ENCODE data around the gene HNRNPF.
"Not testable (repeated sequence)": the region's sequence is repeated elsewhere in the genome, so short reads cannot be mapped to it uniquely, and the experiment has no call there.

The HNRNPF gene, protein sequence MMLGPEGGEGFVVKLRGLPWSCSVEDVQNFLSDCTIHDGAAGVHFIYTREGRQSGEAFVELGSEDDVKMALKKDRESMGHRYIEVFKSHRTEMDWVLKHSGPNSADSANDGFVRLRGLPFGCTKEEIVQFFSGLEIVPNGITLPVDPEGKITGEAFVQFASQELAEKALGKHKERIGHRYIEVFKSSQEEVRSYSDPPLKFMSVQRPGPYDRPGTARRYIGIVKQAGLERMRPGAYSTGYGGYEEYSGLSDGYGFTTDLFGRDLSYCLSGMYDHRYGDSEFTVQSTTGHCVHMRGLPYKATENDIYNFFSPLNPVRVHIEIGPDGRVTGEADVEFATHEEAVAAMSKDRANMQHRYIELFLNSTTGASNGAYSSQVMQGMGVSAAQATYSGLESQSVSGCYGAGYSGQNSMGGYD

DNA sequence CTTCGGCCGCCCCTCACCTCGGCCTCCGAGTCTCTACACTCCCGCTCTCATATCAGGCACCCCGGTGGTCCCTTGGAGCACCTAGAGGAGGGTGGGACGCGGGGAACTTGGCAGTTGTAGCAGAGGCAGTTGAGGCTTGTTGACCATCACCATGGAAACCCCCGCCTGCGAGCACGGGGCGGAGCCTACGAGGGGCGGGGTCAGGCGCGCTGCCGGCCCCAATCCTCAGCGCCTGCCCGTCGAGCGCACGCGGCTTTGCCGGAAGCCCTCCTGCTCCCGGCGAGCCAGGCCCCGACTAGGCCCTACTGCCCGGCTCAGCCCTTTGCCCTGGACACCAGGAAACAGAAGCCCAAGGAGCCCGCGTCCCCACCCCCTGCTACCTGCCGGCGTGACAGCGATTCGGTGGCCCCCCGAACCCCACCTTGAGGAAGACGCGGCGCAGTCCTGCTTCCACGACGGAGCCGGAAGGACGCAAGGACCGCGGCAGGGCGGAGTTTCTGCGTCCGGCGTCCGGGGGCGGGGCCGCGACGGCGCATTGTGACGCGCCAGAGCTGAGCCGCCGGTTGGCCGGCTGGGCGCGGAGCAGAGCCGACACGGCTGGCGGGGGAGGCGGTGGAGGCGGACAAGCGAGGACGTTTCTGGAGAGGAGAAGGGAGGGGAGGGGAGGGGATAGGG, at the start of gene HNRNPF:
Gene HNRNPF, minus strand, starts transcription at position 477 of the 675 bp plus-strand sequence. CDS start 21,302 bp downstream, outside the sequence.
- peak; percentile 94 for DNase-seq

DNA sequence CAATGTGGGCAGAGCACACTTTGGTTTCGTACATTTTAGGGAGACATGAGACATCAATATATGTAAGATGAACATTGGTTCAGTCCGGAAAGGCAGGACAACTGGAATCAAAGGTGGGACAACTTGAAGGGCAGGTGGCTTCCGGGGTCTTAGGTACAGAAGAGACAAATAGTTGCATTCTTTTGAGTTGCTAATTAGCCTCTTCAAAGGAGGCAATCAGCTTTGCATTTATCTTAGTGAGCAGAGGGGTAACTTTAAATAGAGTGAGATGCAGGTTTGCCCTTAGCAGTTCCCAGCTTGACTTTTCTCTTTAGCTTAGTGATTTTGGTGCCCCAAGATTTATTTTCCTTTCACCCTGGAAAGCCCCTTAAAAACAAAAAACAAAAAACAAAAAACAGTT, 49.2 kb upstream of the HNRNPF start:
- DNase-seq: no peak

DNA sequence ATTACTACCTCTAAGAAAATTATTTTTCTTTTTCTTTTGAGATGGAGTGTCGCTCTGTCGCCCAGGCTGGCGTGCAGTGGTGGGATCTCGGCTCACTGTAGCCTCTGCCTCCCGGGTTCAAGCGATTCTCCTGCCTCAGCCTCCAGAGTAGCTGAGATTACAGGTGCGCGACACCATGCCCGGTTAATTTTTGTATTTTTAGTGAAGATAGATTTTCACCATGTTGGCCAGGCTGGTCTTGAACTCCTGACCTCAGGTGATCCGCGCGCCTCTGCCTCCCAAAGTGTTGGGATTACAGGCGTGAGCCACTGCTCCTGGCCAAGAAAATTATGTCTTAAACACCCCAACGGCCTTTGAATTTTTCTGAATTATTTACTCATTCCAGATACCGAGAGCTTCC, 47.6 kb upstream of the HNRNPF start:
- DNase-seq: not testable (repeated sequence)

DNA sequence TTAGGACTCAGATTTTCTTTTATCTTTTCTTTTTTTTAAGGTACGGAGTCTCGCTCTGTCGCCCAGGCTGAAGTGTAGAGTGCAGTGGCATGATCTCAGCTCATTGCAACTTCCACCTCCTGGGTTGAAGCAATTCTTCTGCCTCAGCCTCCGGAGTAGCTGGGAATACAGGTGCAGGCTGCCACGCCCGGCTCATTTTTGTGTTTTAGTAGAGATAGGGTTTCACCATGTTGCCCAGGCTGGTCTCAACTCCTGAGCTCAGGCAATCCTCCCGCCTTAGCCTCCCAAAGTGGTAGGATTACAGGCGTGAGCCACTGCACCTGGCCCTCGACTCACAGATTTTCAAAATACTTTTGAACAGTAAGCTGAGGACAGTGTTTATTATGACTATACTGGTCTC, 45.0 kb upstream of the HNRNPF start:
- peak; percentile 33 for DNase-seq

DNA sequence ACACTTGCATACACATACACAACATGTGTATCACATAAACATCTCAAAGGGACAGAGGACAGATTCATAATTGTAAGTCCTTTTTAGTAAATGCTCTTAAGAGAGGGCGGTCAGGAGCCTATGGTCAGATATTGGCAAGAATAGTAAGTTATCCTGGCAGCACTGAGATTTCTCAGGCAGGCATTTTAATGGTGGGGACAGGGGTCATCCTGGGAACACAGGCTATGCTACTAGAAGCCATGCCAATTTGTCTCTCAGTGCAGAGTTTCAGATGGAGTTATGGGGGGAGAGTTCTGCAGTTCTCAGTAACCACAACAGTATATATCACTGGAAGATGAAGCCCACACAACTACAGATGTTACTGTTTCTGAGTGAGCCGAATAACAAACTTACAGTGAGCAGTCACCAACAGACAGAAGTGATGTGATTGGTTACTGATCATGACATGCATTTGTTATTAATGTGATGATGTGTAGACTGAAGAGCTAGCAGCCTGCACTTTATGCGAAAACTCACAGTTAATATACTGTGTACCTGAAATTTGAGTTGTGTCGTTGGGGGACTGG, 44.4 kb upstream of the HNRNPF start:
- no peak for DNase-seq

DNA sequence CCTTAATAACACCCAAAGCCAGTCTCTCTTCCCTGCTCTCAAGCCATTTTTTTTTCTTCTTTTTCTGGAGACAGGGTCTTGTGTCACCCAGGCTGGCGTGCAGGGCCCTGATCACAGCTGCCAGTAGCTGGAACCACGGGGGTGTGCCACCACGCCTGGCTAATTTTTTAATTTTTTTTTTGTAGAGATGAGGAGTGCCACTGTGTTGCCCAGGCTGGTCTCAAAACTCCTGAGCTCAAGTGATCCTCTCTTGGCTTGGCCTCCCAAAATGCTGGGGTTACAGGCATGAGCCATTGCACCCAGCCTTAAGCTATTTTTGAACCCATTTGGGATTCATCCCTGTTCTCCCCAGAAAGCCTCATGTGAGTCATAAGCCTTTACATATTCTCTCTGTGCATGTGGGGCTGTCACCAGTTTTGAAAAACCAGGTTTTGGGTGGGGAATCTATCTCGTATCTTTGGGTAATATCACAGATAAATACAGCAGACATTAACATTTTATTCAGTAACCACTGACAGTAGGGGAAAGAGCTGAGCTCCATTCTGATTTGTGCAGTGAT, 43.4 kb upstream of the HNRNPF start:
- no peak for DNase-seq

DNA sequence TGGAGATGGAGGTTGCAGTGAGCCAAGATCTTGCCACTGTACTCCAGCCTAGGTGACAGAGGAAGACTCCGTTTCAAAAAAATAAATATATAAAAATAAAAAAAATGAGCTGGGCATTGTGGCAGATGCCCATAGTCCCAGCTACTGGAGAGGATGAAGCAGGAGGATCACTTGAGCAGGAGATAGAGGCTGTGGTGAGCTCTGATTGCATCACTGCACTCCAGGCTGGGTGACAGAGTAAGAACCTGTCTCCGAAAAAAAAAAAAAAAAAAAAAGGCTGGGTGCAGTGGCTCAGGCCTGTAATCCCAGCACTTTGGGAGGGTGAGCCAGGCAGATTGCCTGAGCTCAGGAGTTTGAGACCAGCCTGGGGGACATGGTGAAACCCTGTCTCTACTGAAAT, 39.8 kb upstream of the HNRNPF start:
- DNase-seq: no peak

DNA sequence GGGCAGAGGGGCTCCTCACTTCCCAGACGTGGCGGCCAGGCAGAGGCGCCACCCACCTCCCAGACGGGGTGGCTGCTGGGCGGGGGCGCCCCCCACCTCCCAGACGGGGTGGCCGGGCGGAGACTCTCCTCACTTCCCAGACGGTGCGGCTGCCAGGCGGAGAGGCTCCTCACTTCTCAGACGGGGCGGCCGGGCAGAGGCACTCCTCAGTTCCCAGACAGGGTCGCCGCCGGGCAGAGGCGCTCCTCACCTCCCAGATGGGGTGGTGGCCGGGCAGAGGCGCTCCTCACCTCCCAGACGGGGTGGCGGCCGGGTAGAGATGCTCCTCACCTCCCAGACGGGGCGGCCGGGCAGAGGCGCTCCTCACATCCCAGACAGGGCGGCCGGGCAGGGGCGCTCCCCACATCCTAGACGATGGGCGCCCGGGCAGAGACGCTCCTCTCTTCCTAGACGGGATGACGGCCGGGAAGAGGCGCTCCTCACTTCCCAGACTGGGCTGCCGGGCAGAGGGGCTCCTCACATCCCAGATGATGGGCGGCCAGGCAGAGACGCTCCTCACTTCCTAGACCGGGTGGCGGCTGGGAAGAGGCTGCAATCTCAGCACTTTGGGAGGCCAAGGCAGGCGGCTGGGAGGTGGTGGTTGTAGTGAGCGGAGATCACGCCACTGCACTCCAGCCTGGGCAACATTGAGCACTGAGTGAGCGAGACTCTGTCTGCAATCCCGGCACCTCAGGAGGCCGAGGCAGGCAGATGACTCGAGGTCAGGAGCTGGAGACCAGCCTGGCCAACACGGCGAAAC, 37.4 kb upstream of the HNRNPF start:
- not testable (repeated sequence) for DNase-seq

DNA sequence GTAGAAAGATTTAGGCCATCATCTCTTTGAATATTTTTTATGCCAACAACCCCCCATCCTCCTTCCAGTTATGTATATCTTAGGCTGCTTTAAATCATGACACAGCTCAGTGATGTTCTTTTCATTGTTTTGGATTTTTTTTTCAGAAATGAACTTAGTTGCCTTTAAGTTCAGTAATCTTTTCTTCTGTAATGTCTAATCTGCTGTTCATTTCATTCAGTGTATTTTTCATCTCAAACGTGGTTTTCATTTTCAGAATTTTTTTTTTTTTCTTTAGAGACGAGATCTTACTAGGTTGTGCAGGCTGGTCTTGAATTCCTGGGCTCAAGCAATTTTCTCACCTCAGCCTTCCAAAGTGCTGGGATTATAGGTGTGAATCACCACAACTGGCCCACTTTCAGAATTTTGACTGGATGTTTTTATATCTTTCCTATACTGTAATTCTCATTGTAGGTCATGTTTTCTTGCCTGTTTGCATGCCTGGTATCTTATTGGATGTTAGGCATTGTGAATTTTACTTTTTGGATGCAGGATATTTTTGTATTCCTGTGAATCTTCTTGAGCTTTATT, 36.0 kb upstream of the HNRNPF start:
- DNase-seq: no peak

DNA sequence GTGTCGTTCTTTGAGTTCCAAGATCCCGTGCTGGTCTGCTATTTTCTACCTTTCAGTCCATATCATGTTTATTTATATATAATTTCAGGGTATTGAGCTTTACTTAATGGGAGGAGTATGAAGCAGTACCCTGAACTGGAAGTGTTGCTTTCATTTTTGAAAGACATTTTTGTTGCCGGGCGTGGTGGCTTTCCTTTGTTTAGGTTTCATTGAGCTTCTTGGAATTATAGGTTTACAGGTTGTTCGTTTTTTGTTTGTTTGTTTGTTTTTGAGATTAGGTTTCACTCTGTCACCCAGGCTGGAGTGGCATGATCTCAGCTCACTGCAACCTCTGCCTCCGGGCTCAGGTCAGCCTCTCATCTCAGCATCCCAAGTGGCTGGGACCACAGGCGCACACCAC, 35.3 kb upstream of the HNRNPF start:
- DNase-seq: no peak

DNA sequence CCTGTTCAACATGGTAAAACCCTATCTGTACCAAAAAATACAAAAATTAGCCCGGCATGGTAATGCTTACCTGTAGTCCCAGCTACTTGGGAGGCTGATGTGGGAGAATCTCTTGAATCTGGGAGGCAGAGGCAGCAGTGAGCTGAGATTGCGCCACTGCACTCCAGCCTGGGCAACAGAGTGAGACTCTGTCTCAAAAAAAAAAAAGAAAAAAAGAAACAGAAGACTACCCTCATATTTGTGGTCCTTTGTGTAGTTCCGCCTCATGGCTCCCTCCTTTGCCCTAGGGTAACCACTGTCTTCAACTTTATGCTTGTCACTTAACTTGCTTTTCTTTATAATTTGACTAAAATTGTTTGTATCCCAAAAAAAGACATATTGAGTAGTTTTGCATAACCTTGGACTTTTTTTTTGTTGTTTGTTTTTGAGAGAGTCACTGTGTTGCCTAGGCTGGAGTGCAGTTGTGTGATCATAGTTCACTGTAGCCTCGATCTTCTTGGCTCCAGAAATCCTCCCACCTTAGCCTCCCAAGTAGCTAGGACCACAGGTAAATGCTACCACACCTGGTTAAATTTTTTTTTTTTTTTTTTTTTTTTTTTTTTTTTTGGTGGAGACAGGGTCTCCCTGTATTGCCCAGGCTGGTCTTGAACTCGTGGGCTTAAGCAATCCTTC, 31.6 kb upstream of the HNRNPF start:
- DNase-seq: no peak

DNA sequence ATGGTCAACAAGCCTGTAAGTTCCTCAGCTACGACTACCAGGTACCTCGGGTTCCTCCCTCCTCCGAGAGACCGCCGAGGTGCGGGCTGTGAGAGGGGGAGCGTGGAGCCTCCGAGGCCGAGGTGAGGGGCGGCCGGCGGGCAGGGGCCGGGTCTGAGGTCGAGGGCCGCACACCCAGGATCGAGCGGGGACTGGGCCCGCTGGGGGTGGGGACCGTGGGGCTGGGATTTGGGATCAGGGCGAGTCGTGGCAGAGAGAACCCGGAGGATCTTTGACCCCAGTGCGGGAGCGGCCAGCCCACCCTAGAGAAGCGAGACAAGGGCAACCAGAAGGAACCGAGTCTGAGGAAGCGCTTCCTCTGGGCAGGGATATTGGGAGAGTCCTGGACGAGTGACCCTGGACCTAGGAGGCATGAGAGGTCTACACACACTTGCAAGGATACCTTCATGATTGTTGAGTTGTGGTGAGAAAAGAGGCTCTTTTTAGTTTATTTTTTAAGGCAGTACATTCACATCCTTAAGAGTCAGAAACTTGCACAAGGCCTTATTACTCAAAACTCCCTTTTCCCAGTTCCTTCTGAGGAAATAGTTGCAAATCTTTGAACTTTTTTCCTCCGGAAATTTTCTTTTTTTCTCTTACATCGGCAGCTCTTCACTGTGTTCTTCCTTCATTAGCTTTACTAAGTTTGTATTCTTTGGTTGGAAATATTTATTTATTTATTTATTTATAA, 28.3 kb upstream of the HNRNPF start:
- no peak for DNase-seq

DNA sequence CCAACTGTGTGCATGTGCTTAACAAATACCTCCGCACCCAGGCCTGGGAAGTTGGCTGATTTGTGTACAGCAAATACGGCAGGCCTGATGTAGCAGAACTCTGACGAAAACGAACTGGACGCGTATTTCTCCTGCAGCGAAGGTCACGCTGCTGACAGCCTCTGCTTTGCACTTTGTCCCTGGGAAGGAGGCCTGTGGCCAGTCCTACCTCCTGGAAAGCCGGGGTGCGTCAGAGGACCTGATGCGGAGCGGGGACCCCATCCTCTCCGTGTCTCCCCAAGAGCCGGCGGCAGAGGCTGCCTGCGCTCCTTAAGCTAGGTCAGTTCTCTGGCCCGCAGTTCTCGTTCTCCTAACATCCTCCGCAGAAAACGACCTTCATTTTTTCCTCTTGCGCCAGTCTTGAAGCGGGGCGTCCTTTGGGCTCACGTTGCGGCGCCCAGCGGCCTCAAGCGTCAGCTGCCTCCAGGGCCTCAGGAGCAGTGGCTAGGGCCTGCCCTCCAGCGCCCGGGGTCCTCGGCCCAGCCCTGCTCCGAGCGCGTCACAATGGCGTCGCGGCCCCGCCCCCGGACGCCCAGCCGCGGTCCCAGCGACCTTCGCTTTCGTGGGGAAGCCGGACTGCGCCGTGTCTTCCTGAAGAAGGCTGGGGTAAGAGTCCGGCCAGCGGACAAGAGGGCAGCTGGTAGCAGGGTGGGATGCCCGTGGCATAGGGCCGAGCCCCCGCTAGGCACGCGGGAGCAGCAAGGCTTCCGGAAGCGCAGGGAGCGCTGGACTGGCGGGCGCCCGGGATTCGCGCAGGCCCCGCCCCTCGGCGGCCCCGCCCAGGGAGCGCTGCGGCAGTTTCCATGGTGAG, 27.5 kb upstream of the HNRNPF start, which contains the start of gene ZNF487:
Gene ZNF487, plus strand, starts transcription at position 821 of the 850 bp plus-strand sequence. CDS start 38,703 bp downstream, outside the sequence.
- DNase-seq: peak; percentile 89

DNA sequence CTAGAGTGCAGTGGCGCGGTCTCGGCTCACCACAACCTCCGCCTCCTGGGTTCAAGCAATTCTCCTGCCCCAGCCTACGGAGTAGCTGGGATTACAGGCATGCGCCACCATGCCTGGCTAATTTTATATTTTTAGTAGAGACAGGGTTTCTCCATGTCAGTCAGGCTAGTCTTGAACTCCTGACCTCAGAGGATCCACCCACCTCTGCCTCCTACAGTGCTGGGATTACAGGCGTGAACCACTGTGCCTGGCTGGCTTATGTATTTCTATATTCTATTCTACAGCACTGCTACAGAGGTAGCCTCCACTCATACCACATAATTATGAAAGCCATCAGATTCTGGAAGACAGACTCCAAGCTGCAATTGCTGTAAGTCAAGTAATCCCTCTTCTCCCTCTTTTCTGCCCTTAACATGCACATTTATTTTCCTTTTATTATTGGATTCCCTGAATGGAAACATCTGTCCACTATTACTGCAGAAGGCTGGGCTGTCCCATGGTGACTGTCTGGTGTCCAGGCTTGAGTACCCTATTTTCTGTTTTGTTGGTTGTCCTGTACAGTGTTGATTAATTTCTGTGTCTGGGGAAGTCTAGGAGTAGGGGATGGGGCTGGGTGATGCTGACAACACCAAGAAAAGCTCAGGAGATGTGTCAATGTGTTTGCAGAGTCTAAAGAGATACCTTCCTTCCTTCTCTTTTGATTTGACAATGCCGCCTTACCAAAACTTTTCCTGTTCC, 22.1 kb upstream of the HNRNPF start:
- no peak for DNase-seq

DNA sequence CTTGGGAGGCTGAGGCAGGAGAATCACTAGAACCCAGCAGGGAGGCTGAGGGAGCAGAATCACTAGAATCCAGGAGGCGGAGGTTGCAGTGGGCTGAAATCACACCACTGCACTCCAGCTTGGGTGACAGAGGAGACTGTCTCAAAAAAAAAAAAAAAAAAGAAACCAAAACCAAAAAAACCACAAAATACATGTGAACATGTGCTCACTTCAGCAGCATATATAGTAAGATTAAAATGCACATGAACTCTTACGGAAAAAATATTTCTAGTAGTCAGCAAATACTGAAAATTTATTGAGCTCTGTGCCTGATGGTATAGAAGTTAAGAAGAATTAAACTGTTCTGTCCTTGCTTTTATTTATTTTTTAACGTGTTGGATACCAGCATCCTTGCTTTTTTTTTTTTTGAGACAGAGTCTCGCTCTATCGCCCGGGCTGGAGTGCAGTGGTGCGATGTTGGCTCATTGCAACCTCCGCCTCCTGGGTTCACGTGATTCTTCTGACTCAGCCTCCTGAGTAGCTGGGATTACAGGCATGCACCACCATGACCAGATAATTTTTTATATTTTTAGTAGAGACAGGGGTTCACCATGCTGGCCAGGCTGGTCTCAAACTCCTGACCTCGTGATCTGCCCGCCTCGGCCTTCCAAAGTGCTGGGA, 18.3 kb upstream of the HNRNPF start:
- DNase-seq: no peak

DNA sequence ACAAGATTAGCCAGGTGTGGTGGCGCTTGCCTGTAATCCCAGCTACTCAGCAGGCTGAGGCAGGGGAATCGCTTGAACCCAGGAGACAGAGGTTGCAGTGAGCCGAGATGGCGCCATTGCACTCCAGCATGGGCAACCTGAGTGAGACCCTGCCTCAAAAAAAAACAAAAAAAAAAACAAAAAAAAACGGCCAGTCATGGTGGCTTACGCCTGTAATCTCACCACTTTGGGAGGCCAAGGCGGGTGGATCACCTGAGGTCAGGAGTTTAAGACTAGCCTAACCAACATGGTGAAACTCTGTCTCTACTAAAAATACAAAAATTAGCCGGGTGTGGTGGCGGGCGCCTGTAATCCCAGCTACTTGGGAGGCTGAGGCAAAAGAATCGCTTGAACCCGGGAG, 17.5 kb upstream of the HNRNPF start:
- DNase-seq: not testable (repeated sequence)

DNA sequence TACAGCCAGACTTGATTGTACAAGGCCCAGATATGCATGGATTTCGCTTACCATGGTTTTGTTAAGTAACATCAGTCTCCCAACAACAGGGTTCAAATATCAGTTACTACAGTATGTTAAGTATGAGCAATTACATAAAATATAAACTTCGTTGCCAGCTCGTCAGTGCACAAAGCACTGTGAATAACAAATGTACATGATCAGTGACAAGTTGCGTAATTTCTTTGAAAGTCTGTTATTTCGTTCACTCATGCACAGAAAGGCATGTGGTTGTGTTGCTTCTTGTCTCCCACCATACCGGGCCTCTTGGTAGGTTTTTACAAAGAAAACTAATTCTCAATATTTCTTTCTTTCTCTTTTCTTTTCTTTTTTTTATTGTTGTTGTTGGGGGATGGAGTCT, 15.4 kb upstream of the HNRNPF start:
- DNase-seq: no peak

DNA sequence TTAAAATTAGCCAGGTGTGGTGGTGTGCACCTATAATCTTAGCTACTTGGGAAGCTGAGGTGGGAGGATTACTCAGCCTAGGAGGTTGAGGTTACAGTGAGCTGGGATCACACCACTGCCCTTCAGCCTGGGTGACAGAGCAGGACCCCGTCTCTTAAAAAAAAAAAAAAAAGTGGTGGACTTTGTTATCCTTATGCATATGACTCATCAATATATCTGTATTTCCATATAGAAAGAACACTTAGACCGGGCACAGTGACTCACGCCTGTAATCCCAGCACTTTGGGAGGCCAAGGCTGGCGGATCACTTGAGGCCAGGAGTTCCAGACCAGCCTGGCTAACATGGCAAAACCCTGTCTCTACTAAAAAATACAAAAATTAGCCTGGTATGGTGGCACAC, 13.0 kb upstream of the HNRNPF start:
- DNase-seq: not testable (repeated sequence)

DNA sequence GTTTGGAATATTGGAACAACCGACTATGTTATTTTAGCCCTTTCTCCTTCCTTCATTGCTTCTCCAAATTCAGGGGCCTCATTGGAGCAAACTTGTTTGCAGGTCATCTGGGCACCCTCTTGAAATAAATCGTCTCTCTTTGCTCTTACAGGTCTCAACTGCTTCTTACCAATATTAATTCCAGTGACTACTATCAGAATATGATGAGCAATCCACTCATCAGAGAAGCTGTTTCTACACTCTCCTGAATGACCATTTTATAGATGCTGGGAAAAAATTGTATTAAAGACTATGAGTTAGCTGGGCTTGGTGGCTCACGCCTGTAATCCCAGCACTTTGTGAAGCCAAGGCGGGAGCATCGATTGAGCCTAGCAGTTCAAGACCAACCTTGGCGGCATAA, 12.5 kb upstream of the HNRNPF start:
- DNase-seq: no peak
